ENCODE data around the gene ZDHHC8. TPM values are rescaled to one million over a fixed set of nuclear protein-coding genes. Genes with fewer than 3 reads are reported as not detected.

The ZDHHC8 gene
- total RNA-seq, 4 donors from 2014 or later, result 11.8 to 27.8 (median 16.4) TPM

DNA sequence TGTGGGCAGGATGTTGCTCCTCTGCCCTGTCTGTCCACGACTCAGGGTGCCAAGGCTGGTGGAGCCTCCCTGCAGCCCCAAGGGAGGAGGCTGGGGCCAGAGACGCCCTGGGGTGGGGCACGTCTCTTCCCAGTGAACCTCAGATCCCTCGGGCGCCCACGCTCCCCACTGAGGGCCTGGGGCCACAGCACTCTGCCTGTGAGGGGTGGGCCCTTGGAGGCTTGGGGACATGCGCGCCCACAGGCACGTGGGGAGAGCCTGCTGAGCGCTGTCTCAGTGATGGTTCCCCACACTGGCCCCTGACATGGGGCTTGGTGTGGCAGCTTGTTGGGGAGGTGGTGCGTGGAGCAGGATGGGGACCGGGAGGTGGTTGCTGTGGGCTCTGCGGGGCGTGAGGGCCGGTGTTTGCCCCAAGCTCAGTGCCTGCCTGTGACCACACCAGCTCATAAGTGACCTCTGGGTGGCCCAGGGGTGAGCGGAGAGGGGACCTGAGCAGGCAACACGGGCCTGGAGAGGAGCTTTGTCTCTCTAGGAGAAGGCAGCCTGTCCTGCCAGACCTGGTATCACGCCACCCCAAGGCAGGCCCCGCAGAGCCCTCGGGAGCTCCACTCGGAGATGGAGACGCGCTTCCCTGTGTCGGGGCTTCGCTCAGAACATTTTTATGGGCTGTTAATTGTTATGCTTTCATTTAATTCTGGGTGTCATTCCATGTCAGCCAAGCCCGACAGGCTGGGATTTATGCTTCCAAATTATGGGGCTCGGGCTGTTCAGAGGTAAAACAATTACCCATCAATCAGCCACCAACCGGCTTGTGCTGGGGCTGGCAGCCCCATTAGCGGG is 46.7 kb downstream of the ZDHHC8 start:
- no peaks in the 10 kb centered on the region for H3K9me3 ChIP-seq
- H3K27ac ChIP-seq, result no peak overlapping the region
- TF ChIP-seq EP300 (IDR thresholded peaks at IDR 0.05) (no peak), POLR2AphosphoS5 (IDR thresholded peaks at IDR 0.05) (no peak), POLR2A (IDR thresholded peaks at IDR 0.05) (no peak)
- TF ChIP-seq, protein P1, sequence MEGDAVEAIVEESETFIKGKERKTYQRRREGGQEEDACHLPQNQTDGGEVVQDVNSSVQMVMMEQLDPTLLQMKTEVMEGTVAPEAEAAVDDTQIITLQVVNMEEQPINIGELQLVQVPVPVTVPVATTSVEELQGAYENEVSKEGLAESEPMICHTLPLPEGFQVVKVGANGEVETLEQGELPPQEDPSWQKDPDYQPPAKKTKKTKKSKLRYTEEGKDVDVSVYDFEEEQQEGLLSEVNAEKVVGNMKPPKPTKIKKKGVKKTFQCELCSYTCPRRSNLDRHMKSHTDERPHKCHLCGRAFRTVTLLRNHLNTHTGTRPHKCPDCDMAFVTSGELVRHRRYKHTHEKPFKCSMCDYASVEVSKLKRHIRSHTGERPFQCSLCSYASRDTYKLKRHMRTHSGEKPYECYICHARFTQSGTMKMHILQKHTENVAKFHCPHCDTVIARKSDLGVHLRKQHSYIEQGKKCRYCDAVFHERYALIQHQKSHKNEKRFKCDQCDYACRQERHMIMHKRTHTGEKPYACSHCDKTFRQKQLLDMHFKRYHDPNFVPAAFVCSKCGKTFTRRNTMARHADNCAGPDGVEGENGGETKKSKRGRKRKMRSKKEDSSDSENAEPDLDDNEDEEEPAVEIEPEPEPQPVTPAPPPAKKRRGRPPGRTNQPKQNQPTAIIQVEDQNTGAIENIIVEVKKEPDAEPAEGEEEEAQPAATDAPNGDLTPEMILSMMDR (IDR thresholded peaks at IDR 0.05), result no peak
- WGBS, 2 donors (ENCODE audit: low coverage in 1 of 2), result no CpG with 5 or more reads among the region's 29 CpGs
- ATAC-seq, result no peak
- no peak overlapping the region for H3K4me3 ChIP-seq
- peaks cover 3% of the 10 kb centered on the region for H3K27me3 ChIP-seq
- H3K4me1 ChIP-seq, result no peaks in the 10 kb centered on the region
- H3K36me3 ChIP-seq, result no peaks in the 10 kb centered on the region

DNA sequence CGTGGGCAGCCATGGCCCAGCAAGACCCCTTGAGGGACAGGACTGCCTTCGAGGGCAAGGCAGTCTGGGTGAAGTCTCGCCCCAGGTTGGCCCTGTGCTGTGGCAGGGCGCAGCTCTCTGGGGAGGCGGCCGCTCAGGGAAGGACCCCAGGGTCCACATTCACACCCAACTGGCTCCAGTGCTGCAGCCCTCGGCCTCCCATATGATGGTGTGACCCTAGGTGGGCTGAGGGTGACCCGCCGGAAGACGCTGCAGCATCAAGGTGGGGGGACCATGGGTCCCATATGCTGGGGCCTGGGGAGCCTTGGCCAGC is 47.3 kb downstream of the ZDHHC8 start:
- no peaks in the 10 kb centered on the region for H3K4me1 ChIP-seq
- no peak overlapping the region for H3K4me3 ChIP-seq
- no peaks in the 10 kb centered on the region for H3K36me3 ChIP-seq
- ATAC-seq, result no peak
- TF ChIP-seq, protein P1 (IDR thresholded peaks at IDR 0.05), result no peak
- no peak for TF ChIP-seq POLR2AphosphoS5 (IDR thresholded peaks at IDR 0.05)
- no peak for TF ChIP-seq POLR2A (IDR thresholded peaks at IDR 0.05)
- TF ChIP-seq EP300 (IDR thresholded peaks at IDR 0.05), result no peak
- 60% methylated on average over 1 of the region's 10 CpGs; no CpG with 5 or more reads in 1 of the 2 donors for WGBS, 2 donors (ENCODE audit: low coverage in 1 of 2)
- peaks cover 3% of the 10 kb centered on the region for H3K27me3 ChIP-seq
- no peak overlapping the region for H3K27ac ChIP-seq
- no peaks in the 10 kb centered on the region for H3K9me3 ChIP-seq

DNA sequence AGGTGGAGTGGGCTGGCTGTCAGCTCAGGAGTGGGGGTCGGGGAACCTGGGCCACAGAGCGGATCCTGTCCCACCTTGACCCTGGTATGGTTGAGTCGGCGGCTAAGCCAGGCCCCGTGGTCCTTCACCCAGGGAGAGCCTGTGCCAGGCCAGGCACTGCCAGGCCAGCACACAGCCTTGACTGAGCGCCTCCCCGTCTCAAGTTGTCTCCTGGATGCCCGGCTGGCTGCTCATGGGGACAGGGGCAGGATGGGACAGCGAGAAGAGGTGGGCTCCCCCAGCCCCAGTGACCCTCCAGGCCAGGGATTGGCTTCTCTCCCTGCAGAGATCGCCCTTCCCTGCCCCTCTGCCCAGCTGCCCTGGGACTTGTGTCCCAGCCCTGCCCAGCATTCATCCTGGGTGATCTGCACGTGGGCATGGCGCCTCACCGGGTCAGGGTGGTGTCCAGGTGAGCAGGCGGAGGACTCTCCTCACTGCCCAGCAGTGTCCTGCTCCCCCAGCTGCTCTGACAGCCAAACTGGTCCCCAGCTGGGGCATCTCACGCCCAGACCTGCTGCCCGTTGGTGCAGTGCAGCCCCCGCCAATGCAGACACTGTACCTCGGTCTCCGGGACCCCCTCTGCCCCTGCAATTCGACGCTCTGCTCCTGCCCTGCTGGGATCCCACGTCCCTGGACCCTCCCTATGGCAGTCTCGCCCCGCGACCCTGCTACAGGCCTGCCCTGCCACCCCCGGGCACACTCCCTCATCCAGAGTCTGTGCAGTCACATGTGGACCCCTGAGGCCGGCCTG is 48.0 kb downstream of the ZDHHC8 start:
- TF ChIP-seq, protein P1 (IDR thresholded peaks at IDR 0.05), result no peak
- no peak for TF ChIP-seq EP300 (IDR thresholded peaks at IDR 0.05)
- TF ChIP-seq POLR2A (IDR thresholded peaks at IDR 0.05), result no peak
- TF ChIP-seq POLR2AphosphoS5 (IDR thresholded peaks at IDR 0.05), result no peak
- ATAC-seq, result no peak

DNA sequence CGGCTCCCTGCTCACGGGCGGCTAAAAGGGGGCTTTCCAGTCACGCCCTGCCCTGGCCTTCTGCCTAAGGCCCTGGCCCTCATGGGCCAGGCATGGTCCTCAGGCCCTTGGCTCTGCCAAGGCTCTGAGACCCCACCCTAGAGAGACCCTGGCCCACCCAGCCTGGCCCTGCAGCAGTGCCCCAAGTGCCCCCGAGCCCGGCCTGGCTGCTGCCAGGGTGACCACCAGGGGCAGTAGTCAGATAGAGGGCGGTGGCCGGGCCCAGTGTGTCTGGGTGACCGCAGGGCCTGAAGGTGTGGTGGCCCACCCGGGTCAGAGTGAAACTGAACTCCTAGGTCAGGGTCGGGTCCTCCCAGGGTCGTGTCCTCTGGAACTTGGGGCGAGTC is 48.6 kb downstream of the ZDHHC8 start:
- TF ChIP-seq POLR2A (IDR thresholded peaks at IDR 0.05) (no peak), POLR2AphosphoS5 (IDR thresholded peaks at IDR 0.05) (no peak), EP300 (IDR thresholded peaks at IDR 0.05) (no peak)
- TF ChIP-seq, protein P1 (IDR thresholded peaks at IDR 0.05), result no peak
- ATAC-seq, result no peak
- Histone ChIP-seq H3K27me3 (peaks cover 10% of the 10 kb centered on the region), H3K4me3 (no peak overlapping the region), H3K27ac (no peak overlapping the region), H3K36me3 (no peaks in the 10 kb centered on the region), H3K9me3 (no peaks in the 10 kb centered on the region), H3K4me1 (no peaks in the 10 kb centered on the region)
- WGBS, 2 donors (ENCODE audit: low coverage in 1 of 2), result 61% methylated on average over 4 of the region's 13 CpGs; no CpG with 5 or more reads in 1 of the 2 donors

More for the DNA sequence above, 48.0 kb downstream of the ZDHHC8 start:
- no peaks in the 10 kb centered on the region for H3K36me3 ChIP-seq
- H3K4me1 ChIP-seq, result no peaks in the 10 kb centered on the region
- 96% methylated on average over 4 of the region's 27 CpGs; no CpG with 5 or more reads in 1 of the 2 donors for WGBS, 2 donors (ENCODE audit: low coverage in 1 of 2)
- no peaks in the 10 kb centered on the region for H3K9me3 ChIP-seq
- no peak overlapping the region for H3K27ac ChIP-seq
- H3K4me3 ChIP-seq, result no peak overlapping the region
- peaks cover 4% of the 10 kb centered on the region for H3K27me3 ChIP-seq
